HK-2 (cell line): ENCODE results near the gene KCNC1.

Experiments
- DNase-seq: peaks from one replicate; pipeline ENCODE4 v3.0.0-alpha.2; 2018; ENCODE audit not compliant: unreplicated experiment

KCNC1 gene

DNA sequence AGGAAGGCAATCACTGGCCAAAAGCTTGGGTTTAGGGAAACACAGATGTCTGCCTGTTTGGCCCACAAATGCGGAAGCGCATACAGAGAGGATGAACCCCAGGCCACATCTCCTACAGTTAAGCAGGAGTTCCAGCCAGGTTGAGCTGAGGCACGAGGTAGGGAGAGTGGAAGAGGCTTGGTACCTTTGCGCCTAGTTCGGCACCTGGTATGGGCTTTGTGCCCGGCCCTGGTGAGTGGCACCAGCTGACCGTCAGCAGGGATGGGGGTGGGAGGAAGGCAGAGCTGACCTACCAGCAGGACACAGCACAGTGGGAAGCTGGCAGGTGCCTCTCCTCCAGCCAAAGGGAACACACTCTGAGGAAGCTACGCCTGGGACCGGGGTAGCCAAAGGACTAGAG is 57.6 kb downstream of the KCNC1 start:
- DNase-seq, result no peak

DNA sequence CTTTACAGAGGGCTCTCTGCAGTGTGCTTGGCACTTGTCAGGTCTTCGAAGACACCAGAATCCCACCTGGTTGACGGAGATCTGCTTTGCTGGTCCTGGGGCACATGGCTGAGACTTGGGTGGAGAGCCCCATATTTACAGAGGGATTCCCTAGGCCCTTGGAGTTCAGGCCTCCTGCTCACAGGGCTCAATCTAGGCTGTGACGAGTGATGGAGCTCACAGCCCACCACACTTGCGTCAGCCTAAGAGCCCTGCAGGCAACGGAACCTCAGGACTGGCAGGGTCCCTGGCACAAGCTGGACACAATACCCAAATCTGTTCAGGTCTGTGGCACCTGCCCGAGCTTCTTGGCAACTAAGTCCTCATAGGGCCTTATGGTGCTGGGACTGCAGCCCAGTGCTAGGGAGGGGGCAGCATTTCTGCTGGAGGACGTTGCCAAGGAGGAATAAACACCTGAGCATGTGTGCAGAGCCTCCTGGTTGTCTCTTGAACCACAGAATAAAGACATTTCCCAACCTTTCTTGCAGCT is 59.1 kb downstream of the KCNC1 start:
- DNase-seq, result no peak

DNA sequence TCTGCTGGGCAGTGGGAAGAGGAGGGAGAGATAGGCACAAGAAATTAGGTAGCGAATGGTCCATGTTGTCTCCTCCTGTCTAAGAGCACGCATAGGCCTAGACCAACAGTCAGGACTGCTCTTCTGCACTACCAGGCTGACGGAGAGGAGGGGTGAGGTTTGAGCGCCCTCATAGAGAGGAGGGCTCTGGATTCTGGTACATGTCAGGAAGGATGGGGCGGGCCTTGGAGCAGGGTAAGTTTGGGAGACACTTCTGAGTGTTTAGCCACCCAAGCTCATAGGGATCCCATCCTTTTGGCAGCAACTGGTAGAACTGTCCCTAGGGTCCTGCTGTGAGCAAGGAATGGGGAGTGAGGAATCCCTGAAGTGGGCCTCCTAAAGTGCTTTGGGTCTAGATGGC is 60.4 kb downstream of the KCNC1 start:
- no peak for DNase-seq

DNA sequence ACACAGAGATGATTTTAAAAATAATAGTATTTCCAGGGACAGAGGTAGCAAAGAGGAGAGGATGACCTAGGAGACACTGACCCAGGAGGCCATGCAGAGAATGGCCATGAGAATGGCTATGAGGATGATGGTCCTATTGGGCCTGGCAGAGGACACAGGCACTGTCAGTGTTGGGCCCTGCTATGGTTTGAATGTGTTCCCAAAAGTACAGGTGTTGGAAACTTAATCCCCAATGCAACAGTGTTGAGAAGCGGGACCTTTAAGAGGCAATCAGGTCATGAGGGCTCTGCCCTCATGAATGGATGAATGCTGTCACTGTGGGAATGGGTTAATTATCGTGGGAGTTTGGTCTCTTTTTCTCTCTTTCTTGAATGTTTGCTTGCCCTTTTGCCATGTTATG is 61.6 kb downstream of the KCNC1 start:
- DNase-seq, result no peak

DNA sequence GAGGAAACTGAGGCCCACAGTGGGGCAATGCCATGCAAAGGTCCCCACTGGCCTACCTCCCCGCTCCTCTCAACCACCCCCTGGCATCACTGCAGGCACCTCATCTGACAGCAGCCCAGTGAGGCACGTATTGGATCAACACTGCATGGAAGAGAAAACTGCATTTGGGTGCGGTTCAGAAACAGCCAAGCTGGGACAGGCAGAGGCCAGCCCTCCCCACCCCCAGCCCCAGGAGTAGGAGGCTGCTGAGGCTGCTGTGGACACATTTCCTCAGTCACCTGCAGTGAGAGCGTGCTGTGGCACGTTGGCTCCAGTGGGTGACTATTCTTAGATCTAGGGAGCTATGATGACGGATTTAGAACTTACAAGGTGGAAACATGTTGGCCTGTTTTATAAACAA is 63.7 kb downstream of the KCNC1 start:
- DNase-seq, result no peak

DNA sequence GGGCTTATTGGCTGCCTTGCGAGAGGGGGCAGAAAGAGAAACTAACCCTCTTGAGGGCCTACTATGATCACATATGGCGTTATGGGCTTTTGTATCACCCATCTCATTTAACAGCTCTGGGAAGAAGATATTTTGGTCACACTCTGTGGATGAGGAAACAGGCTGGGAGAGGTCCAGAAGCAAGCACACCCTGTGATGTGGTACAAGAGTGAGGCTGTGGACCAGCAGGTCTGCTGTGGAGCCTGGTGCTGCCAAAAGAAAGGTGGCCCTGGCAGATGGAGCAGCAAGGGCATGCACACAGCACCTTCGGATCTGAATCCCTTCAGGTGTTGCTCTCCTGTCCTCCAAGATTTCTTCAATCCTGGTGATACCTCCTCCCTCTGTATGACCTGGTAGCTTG is 64.1 kb downstream of the KCNC1 start:
- DNase-seq, result no peak

DNA sequence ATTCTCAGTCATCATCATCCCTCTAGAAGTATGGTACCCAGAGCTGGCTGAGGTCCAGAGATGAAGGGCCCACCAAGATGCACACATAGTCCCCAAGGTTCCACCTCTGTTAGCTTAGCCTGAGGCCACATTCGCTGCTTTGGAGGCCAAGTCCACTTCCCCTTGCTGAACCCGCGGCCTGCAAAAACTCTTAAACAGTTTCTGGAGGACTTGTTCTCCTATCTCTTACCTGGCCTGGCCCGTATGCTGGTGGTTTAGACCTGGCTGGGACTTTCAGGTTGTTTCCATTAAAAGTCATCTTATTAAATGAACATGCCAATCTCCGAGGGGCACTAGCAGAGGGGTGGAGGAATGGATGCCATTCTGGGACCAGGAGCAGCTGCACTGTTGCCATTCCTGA is 64.6 kb downstream of the KCNC1 start:
- no peak for DNase-seq

GRCh38 chr11:17801166-17801565 is 66.6 kb downstream of the KCNC1 start:
- DNase-seq, result no peak

- no peak for DNase-seq
Measured at GRCh38 chr11:17802491-17802890, 67.9 kb downstream of the KCNC1 start.

DNA sequence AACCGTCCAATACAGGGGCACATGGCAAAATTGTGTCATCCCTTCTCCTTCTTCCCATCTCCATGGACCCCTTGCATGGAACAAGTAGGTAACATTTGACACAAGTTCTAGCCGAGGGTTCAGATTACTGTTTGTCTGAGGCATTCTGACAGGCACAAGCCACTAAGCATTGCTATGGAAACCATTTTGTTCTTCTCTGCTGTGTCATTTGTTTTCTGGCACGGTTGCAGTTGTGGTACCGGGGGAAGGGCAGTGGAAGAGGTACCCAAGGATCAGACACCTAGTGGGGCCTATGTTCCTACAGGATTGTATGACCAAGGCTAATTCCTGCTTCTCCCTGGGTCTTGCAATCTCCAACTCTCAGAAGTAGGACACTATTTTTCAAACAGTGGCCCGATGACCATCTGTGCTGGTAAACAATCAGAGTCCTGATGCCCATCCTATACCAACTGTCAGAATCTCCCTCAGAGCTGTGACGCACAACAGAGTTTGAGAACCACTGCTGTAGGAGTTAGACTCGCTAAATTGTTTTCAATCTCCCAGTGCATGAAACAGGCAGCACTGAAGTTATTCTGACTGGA is 69.3 kb downstream of the KCNC1 start:
- no peak for DNase-seq

DNA sequence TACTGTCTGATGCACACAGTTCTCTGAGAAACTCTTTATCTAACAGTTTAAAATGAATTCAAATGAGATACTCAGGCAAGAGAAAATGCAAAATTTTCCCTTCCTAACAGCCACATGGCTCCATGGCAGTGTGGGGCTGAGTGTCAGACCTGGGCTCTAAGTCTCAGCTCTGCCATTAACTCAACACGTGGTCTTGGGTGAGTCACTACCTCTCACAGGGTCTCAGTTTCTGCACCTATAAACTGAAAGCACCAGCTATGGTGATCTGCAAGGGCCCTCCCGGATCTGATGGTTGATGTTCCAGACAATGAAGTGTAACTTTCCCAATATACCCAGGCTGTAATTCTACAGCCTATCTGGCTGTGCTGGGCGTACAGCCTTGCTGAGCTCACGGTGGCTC is 70.5 kb downstream of the KCNC1 start:
- no peak for DNase-seq

DNA sequence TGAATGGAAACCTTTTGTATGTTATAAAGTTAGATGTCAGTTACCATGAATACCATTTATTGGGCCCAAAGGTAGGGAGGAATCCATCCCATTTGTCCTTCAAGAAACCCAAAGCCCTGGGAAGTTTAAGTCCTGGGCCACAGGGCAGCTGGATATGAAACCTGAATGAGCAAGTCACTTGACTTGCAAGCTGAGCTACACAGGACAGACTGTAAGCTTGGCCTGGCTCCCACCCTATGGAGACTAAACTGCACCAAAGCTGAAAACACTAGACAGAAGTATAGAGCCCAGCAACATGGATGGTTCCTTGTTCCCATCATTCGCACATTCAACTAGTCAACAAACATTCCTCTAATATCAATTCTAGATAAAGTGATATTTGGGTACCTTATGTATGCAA is 71.3 kb downstream of the KCNC1 start:
- no peak for DNase-seq

GRCh38 chr11:17807034-17807433 is 72.5 kb downstream of the KCNC1 start:
- DNase-seq, result no peak

DNA sequence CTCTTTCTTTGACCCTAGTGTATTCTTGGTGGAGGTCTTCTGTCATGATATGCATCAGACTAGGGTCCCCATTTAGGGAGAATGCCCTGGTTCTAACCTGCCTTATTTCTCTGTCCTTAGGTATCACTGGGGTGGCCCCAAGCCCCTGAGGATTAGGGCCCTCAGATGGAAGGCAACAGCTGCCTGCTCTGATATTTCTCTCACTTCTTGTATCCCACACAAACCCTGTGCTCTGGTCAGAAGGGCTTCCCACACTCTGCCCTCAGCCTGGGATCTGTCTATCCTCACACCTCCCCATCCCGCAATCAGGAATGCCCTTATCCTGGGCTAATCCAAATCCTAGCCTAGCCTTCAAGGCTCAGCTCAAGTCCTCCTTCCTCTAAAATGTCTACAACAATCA is 75.5 kb downstream of the KCNC1 start:
- no peak for DNase-seq

DNA sequence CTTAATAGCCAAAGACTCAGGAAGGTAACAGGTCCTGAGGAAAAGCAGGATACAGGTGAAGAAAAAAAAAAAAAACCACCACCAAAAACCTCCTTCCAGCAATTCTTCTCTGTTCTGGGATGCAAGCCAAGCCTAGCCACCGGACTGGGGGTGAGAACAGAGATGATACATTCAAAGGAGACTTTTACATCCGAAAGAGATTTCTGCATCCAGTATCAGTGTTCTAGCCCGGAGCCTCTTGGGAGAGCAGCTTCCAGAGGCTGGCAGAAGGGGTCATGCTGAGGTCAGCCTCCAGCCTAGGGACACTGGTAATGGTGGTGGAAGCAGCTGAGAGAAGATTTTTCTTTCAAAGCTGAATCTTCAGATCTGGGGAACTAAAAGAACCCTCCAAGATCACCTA is 76.2 kb downstream of the KCNC1 start:
- no peak for DNase-seq

- no peak for DNase-seq
Measured at GRCh38 chr11:17811352-17811751, 76.8 kb downstream of the KCNC1 start.

DNA sequence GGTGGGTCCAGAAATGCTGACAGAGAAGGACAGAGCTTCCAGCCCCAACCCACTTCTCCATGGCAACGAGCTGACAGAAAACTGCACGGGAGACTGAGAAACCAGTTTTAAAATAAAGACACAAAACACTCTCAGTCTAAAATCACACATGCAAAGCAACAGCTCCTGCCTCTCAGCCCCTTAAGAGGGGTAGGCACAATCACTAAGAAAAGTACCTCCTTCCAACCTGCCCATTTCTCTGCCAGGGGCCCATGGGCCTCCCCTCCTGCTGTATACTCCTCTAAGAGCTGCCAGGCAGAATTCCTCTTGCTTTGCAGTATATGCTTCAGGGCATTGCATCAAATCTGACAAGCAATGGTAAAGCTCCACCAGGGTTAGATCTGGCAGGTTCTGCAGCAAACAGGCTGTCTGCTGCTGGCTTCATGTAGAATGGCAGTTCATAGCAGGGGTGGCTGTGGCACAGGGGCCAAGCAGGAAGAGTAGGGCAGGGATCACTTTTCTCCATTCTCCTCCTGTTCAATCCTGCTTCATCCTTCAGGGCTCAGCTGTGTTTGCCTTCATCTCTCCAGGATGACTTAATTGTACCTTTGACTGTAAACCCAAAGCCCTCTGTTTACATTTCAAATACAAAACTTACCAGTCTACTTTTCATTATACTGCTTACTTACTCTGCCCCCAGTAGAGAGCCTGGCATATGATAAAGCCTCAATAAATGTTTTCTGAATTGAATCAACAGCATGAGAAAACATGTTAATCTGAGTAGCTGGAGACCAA is 77.7 kb downstream of the KCNC1 start:
- DNase-seq, result no peak

GRCh38 chr11:17812865-17813187 is 78.2 kb downstream of the KCNC1 start:
- no peak for DNase-seq

GRCh38 chr11:17813391-17814059 is 78.9 kb downstream of the KCNC1 start:
- DNase-seq, result no peak

DNA sequence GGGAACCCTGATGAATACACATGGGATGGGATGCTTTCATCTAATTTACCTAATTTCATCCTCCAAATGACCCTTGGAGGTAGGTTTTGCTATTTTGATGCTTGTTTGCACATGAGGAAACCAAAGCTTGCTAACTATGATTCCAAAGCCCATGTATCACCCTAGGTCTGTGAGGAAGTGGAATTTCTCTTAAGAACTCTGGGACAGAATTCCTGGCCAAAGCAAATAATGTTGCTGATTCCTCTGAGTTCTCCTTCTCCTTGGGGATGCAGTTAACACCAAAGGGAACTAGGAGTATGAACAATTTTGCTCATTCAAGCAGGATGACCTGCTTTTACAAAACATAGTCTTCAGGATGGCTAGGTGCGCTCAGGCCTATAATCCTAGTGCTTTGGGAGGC is 80.0 kb downstream of the KCNC1 start:
- DNase-seq, result no peak

- DNase-seq, result no peak
Measured at GRCh38 chr11:17816232-17816931, 81.8 kb downstream of the KCNC1 start.

DNA sequence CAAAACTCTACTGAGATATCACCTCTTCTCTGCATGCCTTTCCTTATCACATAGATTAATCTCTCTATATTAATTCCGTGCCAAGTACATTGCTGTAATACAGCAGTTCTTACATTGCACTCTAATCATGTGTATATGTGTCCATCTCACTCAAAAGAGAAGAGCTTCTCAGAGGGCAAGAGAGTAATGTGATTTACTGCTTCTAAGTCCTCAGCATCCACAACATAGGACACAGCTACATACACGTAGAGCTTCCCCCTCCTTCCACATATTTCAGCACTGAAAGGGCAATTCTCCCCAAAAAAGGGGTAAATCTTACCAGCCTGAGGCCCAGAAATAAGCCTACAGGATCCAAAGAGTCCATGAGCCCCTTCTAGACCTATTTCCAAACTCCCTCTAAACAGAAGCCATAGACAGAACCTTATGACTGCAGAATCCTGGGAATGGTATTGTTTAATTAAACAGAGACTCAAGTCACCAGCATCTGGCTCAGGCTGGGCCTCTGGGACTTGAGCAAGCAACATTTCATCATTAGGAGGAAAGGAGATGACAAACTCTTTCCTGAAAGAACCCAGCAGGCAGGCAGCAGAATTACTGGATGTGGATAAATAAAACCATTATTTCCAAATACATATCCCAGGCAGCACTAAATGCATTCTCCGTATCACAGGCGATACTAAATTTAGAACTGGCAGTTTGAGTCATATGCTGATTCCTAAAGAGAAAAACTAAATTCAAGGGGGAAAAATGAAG is 87.2 kb downstream of the KCNC1 start:
- no peak for DNase-seq
